Thyroid gland (tissue), 4 donors: ENCODE data around the gene ICE2. TPM values are rescaled to one million over a fixed set of nuclear protein-coding genes. Genes with fewer than 3 reads are reported as not detected.

Source experiments
- DNase-seq, 2 donors: peaks; one replicate each; pipeline ENCODE4 v3.0.0-alpha.2; 2019
- H3K27ac ChIP-seq, 3 donors: fragments of 200-600 bp; sonication (generic); 1 replicate in 2 of 3; 2 replicates in 1 of 3; pipeline ENCODE4 v1.5.1; 2016 to 2019; ENCODE audit warnings: mild to moderate bottlenecking in 1 of 3, moderate library complexity in 1 of 3
- H3K27me3 ChIP-seq: fragments of 200-600 bp; sonication (generic); one replicate; pipeline ENCODE4 v1.5.1; 2019
- H3K36me3 ChIP-seq, 2 donors: fragments of 200-600 bp; sonication (generic); one replicate each; pipeline ENCODE4 v1.5.1; 2016 to 2019
- H3K4me1 ChIP-seq, 2 donors: fragments of 200-600 bp; sonication (generic); one replicate each; pipeline ENCODE4 v1.5.1; 2017 to 2019
- H3K4me3 ChIP-seq, 3 donors: fragments of 200-600 bp; sonication (generic); replicated peaks in 1 of 3; 1 replicate in 2 of 3; 2 replicates in 1 of 3; pipeline ENCODE4 v1.5.1; 2016; ENCODE audit warnings: mild to moderate bottlenecking in 1 of 3
- H3K9me3 ChIP-seq: fragments of 200-600 bp; sonication (generic); one replicate; pipeline ENCODE4 v1.5.1; 2017
- POLR2A ChIP-seq, 2 donors: fragments of 450-650 bp; IDR thresholded peaks; one replicate each; pipeline ENCODE4 v1.6.1; 2017; ENCODE audit warnings: antibody characterized with exemption in 2 of 2, mild to moderate bottlenecking in 2 of 2, moderate library complexity in 1 of 2
- WGBS, 2 donors: methylation state at CpG; one replicate each; pipeline ENCODE4 v1.1.5; 2017; 5-methylcytosine and 5-hydroxymethylcytosine counted together
- intact Hi-C: fragments of 100-400 bp; cut with DNase I; formaldehyde crosslinking; loops from one replicate; pipeline ENCODE4 v1.15.1; 2023
- total RNA-seq, 4 donors: library from RNA; depleted of rRNA; stranded (reverse); fragments of >200 nt; gene quantifications; one replicate each; pipeline ENCODE4 v1.2.3, GENCODE V29; 2016
- TF ChIP-seq, protein P1 (sequence below), 6 experiments: fragments of 200-600 bp in 3 of 6; fragments of 450-650 bp in 3 of 6; sonication (generic) in 3 of 6; IDR thresholded peaks; one replicate each; pipeline ENCODE4 v1.5.1; 2016 to 2019; ENCODE audit warnings: antibody characterized with exemption in 6 of 6, mild to moderate bottlenecking in 2 of 6, inconsistent platforms in 1 of 6, moderate library complexity in 1 of 6

ICE2 gene
- total RNA-seq, 4 donors from 2014 or later = 52.6 to 84.5 (median 59.5) TPM

DNA sequence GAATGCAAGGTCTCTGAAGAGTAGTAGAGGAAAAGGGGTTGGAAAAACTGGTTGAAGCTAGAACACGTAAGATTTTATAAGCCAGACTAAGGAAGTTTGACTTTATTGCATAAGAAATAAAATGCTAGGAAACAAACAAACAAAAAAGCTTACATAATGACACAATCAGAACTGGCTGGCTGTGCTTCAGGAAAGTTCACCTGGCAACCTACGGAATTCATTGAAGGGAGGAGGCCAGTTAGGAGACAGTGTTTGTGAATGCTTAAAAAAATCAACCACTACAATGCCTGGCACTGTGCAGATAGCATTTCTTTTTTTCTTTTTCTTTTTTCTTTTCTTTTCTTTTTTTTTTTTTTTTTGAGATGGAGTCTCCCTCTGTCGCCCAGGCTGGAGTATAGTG, 1.9 kb upstream of the ICE2 start:
- 75 to 76% methylated on average over 3 of the region's 3 CpGs for WGBS, 2 donors
- H3K27me3 ChIP-seq = no peaks in the 10 kb centered on the region
- H3K4me3 ChIP-seq = no peak overlapping the region
- H3K4me1 ChIP-seq = peaks cover 37 to 41% of the 10 kb centered on the region in 2 donors
- DNase-seq = peak in 1 of 2 donors; percentile 22
- no peaks in the 10 kb centered on the region for H3K36me3 ChIP-seq
- no peaks in the 10 kb centered on the region for H3K9me3 ChIP-seq
- intact Hi-C loops = no loop called here
- TF ChIP-seq, protein P1, sequence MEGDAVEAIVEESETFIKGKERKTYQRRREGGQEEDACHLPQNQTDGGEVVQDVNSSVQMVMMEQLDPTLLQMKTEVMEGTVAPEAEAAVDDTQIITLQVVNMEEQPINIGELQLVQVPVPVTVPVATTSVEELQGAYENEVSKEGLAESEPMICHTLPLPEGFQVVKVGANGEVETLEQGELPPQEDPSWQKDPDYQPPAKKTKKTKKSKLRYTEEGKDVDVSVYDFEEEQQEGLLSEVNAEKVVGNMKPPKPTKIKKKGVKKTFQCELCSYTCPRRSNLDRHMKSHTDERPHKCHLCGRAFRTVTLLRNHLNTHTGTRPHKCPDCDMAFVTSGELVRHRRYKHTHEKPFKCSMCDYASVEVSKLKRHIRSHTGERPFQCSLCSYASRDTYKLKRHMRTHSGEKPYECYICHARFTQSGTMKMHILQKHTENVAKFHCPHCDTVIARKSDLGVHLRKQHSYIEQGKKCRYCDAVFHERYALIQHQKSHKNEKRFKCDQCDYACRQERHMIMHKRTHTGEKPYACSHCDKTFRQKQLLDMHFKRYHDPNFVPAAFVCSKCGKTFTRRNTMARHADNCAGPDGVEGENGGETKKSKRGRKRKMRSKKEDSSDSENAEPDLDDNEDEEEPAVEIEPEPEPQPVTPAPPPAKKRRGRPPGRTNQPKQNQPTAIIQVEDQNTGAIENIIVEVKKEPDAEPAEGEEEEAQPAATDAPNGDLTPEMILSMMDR (IDR thresholded peaks at IDR 0.05) = no peak
- TF ChIP-seq POLR2A (IDR thresholded peaks at IDR 0.05) = no peak
- peak overlapping the region in 1 of 3 donors; percentile 98 for H3K27ac ChIP-seq

DNA sequence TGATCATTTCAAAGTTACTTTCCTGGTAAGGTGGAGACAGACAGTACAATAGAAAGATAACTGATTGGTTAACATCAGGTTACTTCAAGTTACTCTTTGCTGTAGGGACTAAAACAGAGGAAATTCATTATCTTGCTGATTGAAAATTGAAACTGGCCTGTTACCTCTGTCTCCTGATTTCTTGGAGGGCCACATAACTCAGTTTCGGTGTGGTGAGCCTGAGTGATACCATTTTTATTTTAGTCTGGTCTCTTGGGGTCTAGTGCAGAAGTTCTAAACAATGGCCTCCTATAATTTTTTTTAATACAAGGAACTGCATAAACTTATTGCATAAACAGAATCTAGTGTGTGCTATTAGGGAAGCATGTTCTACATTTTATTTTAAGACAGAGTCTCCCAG, 1.2 kb upstream of the ICE2 start:
- H3K4me1 ChIP-seq = peaks cover 39 to 41% of the 10 kb centered on the region in 2 donors
- H3K27me3 ChIP-seq = no peaks in the 10 kb centered on the region
- H3K9me3 ChIP-seq = no peaks in the 10 kb centered on the region
- H3K4me3 ChIP-seq = no peak overlapping the region
- intact Hi-C loops = no loop called here
- H3K36me3 ChIP-seq = no peaks in the 10 kb centered on the region
- H3K27ac ChIP-seq = peak overlapping the region in 2 of 3 donors; percentile 91 to 98
- no peak for DNase-seq
- TF ChIP-seq, protein P1 (IDR thresholded peaks at IDR 0.05) = no peak
- TF ChIP-seq POLR2A (IDR thresholded peaks at IDR 0.05) = no peak
- 70 to 83% methylated on average over 1 of the region's 1 CpG for WGBS, 2 donors

DNA sequence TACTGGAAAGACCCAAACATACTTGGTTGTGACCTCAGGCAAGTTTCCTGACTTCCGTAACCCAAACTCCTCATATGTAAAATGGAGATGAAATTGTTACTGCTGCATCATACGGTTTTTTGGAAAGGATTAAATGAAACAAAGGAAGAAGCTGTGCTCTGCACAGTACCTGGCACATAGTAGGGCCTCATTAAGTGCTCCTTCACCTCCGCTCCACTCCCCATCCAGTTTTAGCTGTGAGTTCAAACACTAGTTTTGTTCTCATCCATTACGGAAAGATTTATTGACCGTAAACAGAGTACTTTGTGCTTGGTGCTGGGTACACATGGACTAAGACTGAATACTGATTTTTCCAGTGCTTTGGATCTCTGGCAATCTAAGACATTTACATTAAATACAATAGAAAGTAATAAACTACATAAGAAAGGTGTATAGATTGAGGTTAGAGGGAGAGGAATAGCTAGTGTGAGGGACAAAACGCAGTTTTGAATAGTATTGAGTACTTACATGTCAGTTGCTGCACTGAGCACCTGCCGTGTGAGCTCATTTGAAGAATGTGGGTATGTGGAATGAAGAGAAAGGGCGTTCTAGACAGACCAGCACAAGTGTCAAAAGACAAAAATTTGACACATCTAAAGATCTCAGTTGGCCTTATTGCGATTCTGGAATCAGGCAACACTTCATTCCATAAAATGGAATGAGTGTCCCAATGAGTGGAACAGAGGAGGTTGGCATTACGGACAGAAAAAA, 594 bp upstream of the ICE2 start:
- WGBS, 2 donors = 46 to 55% methylated on average over 10 of the region's 10 CpGs
- TF ChIP-seq, protein P1 (IDR thresholded peaks at IDR 0.05) = no peak
- no peak for TF ChIP-seq POLR2A (IDR thresholded peaks at IDR 0.05)
- intact Hi-C loops = no loop called here

DNA sequence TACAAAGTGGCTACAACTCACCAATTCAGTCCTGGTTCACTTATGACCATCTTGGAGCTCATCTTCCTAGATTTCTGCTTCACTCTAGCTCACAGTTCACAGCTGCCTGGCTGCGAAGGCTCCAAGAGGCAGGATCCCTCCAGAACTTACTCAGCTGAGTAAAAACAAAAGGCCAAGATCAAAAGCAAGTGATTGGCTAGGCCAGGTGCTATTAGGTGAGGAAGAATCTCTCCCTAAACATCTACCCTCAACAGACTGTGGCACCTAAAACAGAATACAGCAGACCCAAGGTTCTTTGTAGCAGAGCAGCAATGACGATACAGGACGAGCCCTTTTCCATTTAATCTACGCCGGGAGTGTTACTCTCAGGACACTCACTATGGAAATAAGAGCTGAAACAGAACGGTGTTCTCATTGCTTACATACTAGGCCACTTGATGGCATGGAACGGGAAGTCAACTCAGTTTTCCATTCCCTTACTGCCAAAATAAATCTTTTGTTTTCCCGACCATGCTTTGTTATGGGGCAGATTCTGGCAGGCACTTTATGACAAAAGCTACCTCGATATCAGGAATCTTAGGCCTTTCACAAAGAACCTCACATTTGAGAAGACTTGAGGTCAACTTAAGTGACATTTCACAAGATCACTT, 901 bp downstream of the ICE2 start:
- TF ChIP-seq, protein P1 (IDR thresholded peaks at IDR 0.05) = no peak
- TF ChIP-seq POLR2A (IDR thresholded peaks at IDR 0.05) = peak in 1 of 2 donors; percentile 41
- Histone ChIP-seq H3K36me3 (no peaks in the 10 kb centered on the region), H3K27ac (peak overlapping the region; percentile 83 to 98 (median 91)), H3K4me3 (peak overlapping the region; percentile 52 to 55 (median 53)), H3K4me1 (peaks cover 39 to 41% of the 10 kb centered on the region in 2 donors), H3K27me3 (no peaks in the 10 kb centered on the region), H3K9me3 (no peaks in the 10 kb centered on the region)
- intact Hi-C loops = no loop called here
- DNase-seq = peak; percentile 27 to 30
- WGBS, 2 donors = 3 to 7% methylated on average over 9 of the region's 9 CpGs

More for the DNA sequence above, 594 bp upstream of the ICE2 start:
- H3K4me1 ChIP-seq = peaks cover 39 to 41% of the 10 kb centered on the region in 2 donors
- H3K27me3 ChIP-seq = no peaks in the 10 kb centered on the region
- H3K36me3 ChIP-seq = no peaks in the 10 kb centered on the region
- peak overlapping the region; percentile 83 to 98 (median 91) for H3K27ac ChIP-seq
- H3K4me3 ChIP-seq = peak overlapping the region; percentile 52 to 55 (median 53)
- no peaks in the 10 kb centered on the region for H3K9me3 ChIP-seq
- DNase-seq = no peak

DNA sequence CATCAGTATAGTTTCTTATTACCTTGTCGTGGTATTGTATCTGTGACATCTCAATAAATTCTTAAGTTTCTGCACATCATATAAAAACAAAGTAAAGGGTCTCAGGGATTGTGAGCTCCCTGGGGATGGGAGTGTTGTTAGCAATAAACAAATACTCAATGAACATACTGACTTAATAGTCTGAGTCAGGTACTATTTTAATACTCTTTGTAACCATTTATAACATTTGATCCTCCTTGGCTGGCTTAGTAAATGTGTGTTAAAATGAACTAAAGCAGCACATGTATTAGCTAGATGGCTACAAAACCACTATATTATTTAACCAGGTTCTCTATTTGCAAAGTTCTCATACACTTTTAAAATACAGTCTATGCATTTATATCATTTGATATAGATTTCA, 1.8 kb downstream of the ICE2 start:
- 68 to 75% methylated on average over 1 of the region's 1 CpG for WGBS, 2 donors
- H3K4me1 ChIP-seq = peaks cover 39 to 41% of the 10 kb centered on the region in 2 donors

More for the DNA sequence above, 1.8 kb downstream of the ICE2 start:
- no peaks in the 10 kb centered on the region for H3K27me3 ChIP-seq
- TF ChIP-seq, protein P1 (IDR thresholded peaks at IDR 0.05) = no peak
- TF ChIP-seq POLR2A (IDR thresholded peaks at IDR 0.05) = no peak
- peaks cover 0 to 4% of the 10 kb centered on the region in 2 donors for H3K36me3 ChIP-seq
- no peak overlapping the region for H3K4me3 ChIP-seq
- H3K27ac ChIP-seq = peak overlapping the region in 2 of 3 donors; percentile 91 to 98
- no peaks in the 10 kb centered on the region for H3K9me3 ChIP-seq
- intact Hi-C loops = no loop called here
- DNase-seq = no peak
